NCI-H82 (cell line): ENCODE measurements around the gene TSC2.
"Not testable (repeated sequence)": the region's sequence is repeated elsewhere in the genome, so short reads cannot be mapped to it uniquely, and the experiment has no call there.

Experiments used
- DNase-seq: peaks from one replicate; lab custom pipeline; 2025; lab: John Stamatoyannopoulos, UW

Gene TSC2

DNA sequence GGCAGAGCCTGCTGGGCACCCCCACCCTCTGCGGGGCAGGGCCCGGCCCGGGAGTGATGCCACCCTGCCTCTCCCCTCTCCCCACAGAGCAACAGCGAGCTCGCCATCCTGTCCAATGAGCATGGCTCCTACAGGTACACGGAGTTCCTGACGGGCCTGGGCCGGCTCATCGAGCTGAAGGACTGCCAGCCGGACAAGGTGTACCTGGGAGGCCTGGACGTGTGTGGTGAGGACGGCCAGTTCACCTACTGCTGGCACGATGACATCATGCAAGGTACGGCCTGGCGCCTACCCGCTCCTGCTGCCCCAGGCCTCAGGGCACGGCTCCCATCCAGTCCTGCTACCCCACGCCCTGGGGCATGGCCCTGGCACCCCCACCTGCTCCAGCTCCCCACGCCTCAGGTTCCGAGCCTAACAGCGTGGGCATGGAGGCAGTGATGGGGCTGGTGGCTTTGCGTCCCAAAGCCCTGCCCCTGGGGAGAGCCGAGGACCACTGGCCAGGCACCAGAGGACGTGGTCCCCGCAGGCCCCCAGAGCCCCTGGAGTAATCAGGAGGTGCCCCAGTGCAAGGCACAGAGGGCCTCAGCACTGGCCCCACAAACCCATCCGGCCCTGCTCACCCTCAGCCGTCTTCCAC, 38.4 kb downstream of the TSC2 start:
- DNase-seq, result no peak

DNA sequence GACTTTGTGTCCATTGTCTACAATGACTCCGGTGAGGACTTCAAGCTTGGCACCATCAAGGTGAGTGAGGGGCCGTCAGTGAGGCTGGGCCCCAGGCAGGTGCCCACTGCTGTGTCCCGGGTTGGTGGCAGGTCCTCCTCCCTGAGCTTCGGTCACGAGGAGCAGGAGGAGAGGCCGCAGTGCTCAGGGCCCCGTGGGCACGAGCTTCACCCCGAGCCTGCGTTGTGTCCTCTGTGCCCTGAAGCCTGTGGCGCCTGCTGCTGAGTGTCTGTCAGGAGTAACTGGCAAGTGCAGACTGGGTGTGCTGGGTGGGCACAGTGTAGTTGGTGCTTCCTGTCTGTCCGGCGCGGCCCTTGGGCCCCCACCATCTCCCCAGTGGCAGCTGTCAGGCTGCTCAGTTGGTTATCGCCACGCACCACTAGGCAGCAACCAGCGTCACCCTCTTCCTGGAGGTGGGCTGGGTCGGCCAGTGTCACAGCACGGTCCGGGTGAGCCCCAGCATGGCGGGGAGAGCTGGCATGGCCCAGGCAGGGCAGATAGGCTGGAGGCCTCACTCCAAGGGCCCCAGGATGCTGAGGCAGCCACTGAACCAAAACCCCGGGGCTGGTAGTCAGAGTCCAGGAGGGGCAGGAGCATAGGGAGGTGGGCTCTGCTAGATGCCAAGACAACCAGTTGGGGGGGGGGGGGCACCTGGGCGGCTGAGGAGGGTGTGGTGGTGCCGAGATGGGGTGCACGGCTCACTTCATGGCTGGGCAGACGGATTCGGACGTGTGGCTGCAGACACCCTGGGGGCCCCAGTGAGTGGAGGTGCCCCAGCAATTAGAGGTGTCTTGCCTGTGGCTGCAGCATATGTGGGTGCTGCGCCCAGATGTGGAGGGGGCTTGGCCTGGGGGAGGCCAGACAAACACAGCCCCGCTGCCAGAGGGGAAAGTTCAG, 39.3 kb downstream of the TSC2 start:
- DNase-seq, result no peak

DNA sequence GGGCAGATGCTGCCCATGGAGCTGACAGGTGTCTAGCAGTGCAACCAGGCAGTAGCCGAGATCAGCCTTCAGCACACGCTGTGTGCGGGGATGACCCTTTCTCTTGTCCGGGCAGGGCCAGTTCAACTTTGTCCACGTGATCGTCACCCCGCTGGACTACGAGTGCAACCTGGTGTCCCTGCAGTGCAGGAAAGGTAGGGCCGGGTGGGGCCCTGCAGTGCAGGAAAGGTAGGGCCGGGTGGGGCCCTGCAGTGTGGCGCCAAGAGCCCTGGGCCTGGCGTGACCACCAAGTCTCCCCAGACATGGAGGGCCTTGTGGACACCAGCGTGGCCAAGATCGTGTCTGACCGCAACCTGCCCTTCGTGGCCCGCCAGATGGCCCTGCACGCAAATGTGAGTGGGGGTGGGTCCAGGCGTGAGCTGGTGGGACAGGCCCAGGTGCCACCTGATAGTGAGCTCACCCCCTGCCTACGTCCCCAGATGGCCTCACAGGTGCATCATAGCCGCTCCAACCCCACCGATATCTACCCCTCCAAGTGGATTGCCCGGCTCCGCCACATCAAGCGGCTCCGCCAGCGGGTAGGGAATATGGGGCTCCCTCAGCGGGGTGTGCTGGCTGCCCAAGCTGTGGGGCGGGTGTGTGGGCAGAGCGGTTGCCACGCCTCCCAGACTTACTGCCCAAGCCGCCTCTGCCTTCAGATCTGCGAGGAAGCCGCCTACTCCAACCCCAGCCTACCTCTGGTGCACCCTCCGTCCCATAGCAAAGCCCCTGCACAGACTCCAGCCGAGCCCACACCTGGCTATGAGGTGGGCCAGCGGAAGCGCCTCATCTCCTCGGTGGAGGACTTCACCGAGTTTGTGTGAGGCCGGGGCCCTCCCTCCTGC, 40.2 kb downstream of the TSC2 start:
- DNase-seq, result no peak

- DNase-seq, result no peak
Measured at GRCh38 chr16:2088759-2089358, 41.1 kb downstream of the TSC2 start.

DNA sequence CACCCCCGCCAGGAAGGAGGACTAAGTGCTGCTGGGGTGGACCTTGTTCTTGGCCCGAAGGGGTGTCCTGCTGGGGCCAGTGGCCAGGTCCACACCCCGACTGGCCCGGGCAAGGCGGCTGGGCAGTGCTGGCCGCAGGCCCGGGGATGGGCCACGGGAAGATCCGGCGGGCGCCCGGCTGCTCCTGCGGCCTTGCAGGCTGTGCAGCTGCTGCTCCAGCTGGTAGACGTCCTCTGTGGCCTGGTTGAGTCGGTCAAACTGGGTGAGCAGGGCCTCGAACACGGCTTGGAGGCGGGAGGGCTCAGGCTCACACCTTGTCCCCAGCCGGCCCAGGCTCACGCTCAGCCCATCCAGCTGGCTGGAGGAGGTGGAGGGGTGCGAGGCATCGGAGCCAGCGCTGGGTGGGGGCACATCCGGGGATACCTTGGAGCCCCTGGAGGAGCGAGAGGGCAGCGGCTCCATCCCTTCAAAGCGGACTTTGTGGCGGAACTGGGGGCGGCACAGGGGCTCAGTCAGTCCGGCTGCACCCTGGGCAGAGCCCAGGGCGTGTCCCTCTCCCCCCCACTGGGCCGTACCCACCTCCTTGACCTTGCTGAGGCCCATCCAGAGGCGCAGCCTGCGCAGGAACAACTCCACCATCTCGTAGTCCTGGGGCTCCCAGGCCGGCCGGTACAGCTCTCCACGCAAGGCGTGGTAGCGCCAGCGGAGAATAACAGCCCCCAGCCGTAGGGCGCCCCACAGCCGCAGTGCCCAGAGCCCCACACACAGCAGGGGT, 42.1 kb downstream of the TSC2 start:
- DNase-seq, result no peak

GRCh38 chr16:2090481-2090776, 42.6 kb downstream of the TSC2 start:
- no peak for DNase-seq

GRCh38 chr16:2090777-2091546, 43.2 kb downstream of the TSC2 start:
- DNase-seq, result no peak

DNA sequence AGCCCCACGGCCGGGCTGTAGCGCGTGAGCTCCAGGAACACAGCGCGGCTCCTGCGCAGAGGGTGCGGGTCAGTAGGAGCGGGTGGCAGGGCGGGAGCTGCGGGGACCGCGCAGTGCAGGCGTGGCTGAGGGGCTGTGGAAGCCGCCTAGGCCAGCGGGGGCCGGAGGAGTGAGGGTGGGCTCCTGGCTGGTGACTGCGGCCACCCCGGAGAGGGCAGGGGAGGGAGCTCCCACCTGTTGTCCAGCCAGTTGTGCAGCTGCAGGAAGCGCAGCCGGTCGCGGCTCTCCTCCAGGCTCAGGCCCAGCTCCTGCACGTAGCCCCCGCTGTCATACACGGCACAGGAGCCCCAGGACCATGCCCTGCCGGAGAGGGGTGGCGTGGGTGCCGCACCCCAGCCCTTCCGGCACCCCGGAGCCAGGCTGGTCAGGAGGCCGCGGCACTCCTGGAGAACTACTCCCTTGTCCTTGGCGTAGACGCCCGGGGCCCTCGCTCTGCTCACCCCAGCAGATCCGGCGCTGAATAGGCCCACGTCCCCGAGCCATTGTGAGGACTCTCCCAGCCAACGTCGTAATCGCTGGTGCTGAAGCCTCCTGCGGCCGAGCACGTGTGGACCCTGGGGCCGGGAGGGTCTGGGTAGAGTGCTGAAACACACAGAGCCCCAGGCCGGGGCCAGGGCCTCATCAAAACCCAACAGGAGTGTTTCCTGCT, 43.9 kb downstream of the TSC2 start:
- DNase-seq, result no peak

- no peak for DNase-seq
Measured at GRCh38 chr16:2092256-2092620, 44.5 kb downstream of the TSC2 start.

DNA sequence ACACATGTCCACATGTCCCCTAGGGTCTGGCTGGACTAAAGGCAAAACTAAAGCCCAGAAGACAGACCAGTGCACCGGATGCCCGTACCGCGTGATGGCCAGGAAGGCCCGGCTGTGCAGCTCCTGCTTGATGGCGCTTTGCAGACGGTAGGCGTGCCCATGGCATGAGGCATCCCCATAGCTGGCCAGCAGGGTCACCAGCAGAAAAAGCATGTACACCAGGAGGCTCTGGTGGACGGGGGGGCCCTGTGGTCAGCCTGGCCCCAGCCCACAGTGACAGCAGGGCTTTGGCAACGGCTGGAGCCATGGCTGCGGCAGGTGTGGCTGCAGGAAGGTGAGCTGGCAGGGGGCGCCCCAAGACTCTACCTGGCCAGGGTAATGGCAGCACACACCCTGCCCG, 45.1 kb downstream of the TSC2 start:
- DNase-seq, result no peak

- no peak for DNase-seq
Measured at GRCh38 chr16:2093793-2094192, 46.0 kb downstream of the TSC2 start.

GRCh38 chr16:2095315-2095853, 47.6 kb downstream of the TSC2 start:
- no peak for DNase-seq

DNA sequence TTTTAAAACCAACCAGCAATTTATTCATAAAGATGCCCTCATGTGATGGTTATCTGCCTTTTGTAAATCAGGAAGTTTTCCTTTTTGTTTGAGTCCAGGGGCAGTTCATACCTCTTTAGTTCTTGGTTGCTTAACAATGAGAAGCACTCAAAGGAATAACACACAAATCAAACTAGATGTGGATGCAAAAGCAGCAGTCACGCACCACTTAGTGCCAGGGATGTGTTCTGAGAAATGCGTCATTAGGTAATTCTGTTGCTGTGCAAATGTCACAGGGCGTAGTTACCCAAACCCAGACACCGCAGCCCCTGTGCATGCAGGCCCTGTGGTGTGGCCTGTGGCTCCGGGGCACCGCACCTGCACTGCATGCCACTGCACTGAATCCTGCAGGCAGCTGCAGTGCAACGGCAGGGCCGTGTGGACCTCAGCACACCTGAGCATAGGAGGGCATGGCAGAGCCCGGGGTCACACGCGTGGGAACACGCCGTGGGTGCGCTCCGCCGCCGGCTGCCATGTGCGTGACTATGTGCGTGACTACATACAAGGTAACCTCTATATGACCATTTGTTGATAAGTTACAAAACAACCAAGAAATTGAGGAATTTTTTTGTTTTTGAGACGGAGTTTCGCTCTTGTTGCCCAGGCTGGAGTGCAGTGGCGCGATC, 48.3 kb downstream of the TSC2 start:
- DNase-seq, result no peak

GRCh38 chr16:2096853-2097595, 49.2 kb downstream of the TSC2 start:
- no peak for DNase-seq

DNA sequence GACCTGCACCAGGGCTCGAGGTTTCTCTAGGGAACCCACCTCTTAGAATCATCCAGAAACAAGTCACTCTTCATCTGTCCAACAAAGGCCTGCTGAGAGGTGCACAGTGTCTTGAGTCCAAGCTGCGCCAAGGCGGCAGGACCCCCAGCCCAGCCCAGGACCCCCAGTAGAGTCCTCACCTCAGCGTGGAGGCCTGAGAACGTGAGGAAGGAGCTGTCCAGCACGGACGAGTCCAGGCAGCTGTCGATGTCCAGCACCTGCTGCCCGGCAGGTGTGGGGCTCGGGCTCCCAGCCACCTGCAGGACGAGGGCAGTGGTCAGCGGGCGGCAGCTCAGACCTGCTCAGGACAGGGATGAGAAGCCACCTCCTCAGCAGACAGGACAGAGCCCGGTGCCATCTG, 49.9 kb downstream of the TSC2 start:
- not testable (repeated sequence) for DNase-seq

GRCh38 chr16:2101581-2101980, 53.8 kb downstream of the TSC2 start:
- not testable (repeated sequence) for DNase-seq

GRCh38 chr16:2102471-2102870, 54.7 kb downstream of the TSC2 start:
- no peak for DNase-seq

DNA sequence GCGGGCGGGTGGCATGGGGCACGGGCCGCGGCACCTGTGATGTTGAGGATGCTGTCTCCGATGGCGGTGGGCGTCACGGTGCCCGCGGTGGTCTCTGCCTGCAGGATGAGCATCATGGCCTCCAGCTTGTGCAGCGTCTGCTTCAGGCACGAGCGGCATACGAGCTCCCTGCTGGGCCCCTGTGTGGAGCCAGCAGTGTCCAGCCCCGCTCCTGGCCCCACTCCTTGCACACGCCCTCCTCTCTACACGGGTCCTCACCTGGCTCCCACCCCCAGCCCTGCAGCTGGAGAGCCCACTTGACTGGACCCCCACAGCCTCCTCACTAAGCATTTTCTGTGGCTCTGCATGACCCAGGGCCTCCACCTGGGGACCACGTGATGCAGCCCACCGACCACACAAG, 56.7 kb downstream of the TSC2 start:
- not testable (repeated sequence) for DNase-seq

GRCh38 chr16:2105291-2105690, 57.5 kb downstream of the TSC2 start:
- DNase-seq, result not testable (repeated sequence)
